HUES48 (cell line): Measurements from ENCODE around the gene ZNF396.

Experiments used
- H3K27ac ChIP-seq: one replicate; pipeline ENCODE4 v1.7.0; 2013; ENCODE audit warnings: low read depth, low read length, inconsistent platforms
- H3K27me3 ChIP-seq: 2 replicates; pipeline ENCODE4 v1.6.1; 2013; ENCODE audit warnings: mild to moderate bottlenecking, low read length; ENCODE audit not compliant: control insufficient read depth, insufficient read depth
- H3K36me3 ChIP-seq: 2 replicates; pipeline ENCODE4 v1.6.1; 2013; ENCODE audit warnings: low read length; ENCODE audit not compliant: control insufficient read depth, insufficient read depth
- H3K4me1 ChIP-seq: 2 replicates; pipeline ENCODE4 v1.6.1; 2013; ENCODE audit warnings: mild to moderate bottlenecking, low read length; ENCODE audit not compliant: control insufficient read depth, insufficient read depth
- H3K4me3 ChIP-seq: 2 replicates; pipeline ENCODE4 v1.5.1; 2013; ENCODE audit warnings: mild to moderate bottlenecking, low read depth, low read length
- H3K9ac ChIP-seq: 2 replicates; pipeline ENCODE4 v1.6.1; 2013; ENCODE audit warnings: mild to moderate bottlenecking, low read depth, low read length, moderate library complexity
- H3K9me3 ChIP-seq: 2 replicates; pipeline ENCODE4 v1.6.1; 2013; ENCODE audit warnings: low read length; ENCODE audit not compliant: control insufficient read depth, insufficient read depth

Gene ZNF396

GRCh38 chr18:35383136-35383535 is 6.0 kb upstream of the ZNF396 start:
- H3K9me3 ChIP-seq = no peaks in the 10 kb centered on the region
- no peak overlapping the region for H3K9ac ChIP-seq
- no peak overlapping the region for H3K27ac ChIP-seq
- H3K4me3 ChIP-seq = no peak overlapping the region
- H3K4me1 ChIP-seq = no peaks in the 10 kb centered on the region
- no peaks in the 10 kb centered on the region for H3K36me3 ChIP-seq
- H3K27me3 ChIP-seq = peaks cover 4% of the 10 kb centered on the region; the same call in 1 of the 2 replicates

GRCh38 chr18:35379421-35379820 is 2.3 kb upstream of the ZNF396 start:
- Histone ChIP-seq H3K27me3 (peaks cover 6% of the 10 kb centered on the region; the same call in 1 of the 2 replicates), H3K4me3 (no peak overlapping the region), H3K36me3 (no peaks in the 10 kb centered on the region), H3K9ac (no peak overlapping the region), H3K27ac (no peak overlapping the region), H3K4me1 (peaks cover 3% of the 10 kb centered on the region; the same call in 1 of the 2 replicates), H3K9me3 (no peaks in the 10 kb centered on the region)

- Histone ChIP-seq H3K27ac (no peak overlapping the region), H3K4me3 (no peak overlapping the region), H3K9ac (no peak overlapping the region), H3K4me1 (peaks cover 3% of the 10 kb centered on the region; the same call in 1 of the 2 replicates), H3K36me3 (no peaks in the 10 kb centered on the region), H3K27me3 (peaks cover 6% of the 10 kb centered on the region; the same call in 1 of the 2 replicates), H3K9me3 (no peaks in the 10 kb centered on the region)
These were observed 1.4 kb upstream of the ZNF396 start for GRCh38 chr18:35378574-35378896.

- no peak overlapping the region for H3K27ac ChIP-seq
- peaks cover 3% of the 10 kb centered on the region; the same call in 1 of the 2 replicates for H3K4me1 ChIP-seq
- no peak overlapping the region for H3K4me3 ChIP-seq
- H3K27me3 ChIP-seq = peaks cover 6% of the 10 kb centered on the region; the same call in 1 of the 2 replicates
- H3K9me3 ChIP-seq = no peaks in the 10 kb centered on the region
- no peaks in the 10 kb centered on the region for H3K36me3 ChIP-seq
- no peak overlapping the region for H3K9ac ChIP-seq
These were observed 887 bp upstream of the ZNF396 start for GRCh38 chr18:35377875-35378573.

- no peak overlapping the region for H3K9ac ChIP-seq
- H3K4me1 ChIP-seq = peaks cover 3% of the 10 kb centered on the region; the same call in 1 of the 2 replicates
- peak overlapping the region; percentile 73 for H3K4me3 ChIP-seq
- H3K27me3 ChIP-seq = peaks cover 6% of the 10 kb centered on the region; the same call in 1 of the 2 replicates
- no peaks in the 10 kb centered on the region for H3K9me3 ChIP-seq
- peak overlapping the region; percentile 14 for H3K27ac ChIP-seq
- H3K36me3 ChIP-seq = no peaks in the 10 kb centered on the region
These were observed 770 bp downstream of the ZNF396 start for GRCh38 chr18:35376393-35376741.

DNA sequence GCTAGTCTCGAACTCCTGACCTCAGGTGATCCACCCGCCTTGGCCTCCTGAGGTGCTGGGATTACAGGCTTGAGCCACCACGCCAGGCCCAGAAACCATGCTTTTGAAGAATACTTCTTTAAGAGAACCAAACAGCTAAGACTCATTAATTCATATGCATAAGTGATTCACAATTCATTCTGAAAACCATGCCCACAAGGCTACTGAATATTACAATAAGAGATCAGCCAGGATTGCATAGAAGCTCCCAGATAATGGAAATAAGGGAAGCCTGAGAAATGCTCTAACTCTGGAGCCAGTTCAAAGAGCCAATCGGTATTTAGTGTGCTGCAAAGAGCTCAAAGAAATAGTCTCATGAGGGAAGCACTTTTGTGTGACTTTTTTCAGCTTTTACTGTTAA is 2.4 kb downstream of the ZNF396 start:
- Histone ChIP-seq H3K9ac (no peak overlapping the region), H3K4me1 (peaks cover 3% of the 10 kb centered on the region; the same call in 1 of the 2 replicates), H3K9me3 (no peaks in the 10 kb centered on the region), H3K27me3 (peaks cover 6% of the 10 kb centered on the region; the same call in 1 of the 2 replicates), H3K36me3 (no peaks in the 10 kb centered on the region), H3K27ac (no peak overlapping the region), H3K4me3 (no peak overlapping the region)

DNA sequence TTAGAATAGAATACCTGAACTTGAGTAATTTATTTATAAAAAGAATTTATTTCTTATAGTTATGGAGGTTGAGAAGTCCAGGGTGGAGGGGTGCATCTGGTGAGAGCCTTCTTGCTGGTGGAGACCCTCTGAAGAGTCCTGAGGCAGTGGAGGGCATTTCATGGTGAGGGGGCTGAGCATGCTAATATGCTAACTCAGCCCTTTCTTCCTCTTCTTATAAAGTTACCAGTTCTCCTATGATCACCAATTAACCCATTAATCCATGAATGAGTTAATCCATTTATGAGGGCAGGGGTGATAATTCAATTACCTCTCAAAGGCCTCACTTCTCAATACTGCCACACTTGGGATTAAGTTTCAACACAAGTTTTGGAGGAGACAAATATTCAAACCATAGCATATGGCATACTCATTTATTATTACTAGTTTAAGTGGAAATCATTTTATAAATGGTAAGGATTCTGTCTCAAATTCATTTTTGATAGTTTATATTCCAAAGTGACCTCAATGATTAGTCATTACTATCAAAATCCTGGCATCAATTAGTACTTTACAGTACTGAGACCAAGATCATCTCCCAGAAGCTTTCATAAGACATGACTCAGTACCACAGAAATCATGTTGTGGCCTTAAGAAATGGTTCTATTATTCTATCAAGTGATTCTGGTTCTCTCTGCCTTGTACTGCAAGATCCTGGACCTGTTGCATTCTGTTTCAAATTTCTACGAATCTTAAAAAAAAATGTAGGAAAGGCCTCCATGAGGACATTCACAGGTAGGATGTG is 5.5 kb downstream of the ZNF396 start:
- no peaks in the 10 kb centered on the region for H3K9me3 ChIP-seq
- no peaks in the 10 kb centered on the region for H3K36me3 ChIP-seq
- H3K27me3 ChIP-seq = no peaks in the 10 kb centered on the region
- no peak overlapping the region for H3K9ac ChIP-seq
- H3K27ac ChIP-seq = no peak overlapping the region
- H3K4me3 ChIP-seq = no peak overlapping the region
- peaks cover 3% of the 10 kb centered on the region; the same call in 1 of the 2 replicates for H3K4me1 ChIP-seq

DNA sequence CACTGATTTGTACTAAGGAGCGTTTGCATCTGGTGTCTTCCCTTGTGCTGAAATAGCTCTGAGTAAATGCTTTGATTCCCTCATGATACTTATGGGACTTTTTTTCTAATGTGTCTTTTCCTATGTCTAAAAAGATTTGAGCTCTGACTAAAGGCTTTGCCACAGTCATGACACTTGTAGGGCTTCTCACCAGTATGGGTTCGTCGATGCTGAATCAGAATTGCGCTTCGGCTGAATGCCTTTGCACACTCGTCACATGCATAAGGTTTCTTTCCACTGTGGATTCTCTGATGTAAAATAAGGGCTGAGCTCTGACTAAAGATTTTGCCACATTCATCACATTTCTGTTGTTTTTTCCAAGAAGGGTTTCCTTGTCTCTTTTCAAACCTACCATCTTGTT is 8.0 kb downstream of the ZNF396 start:
- no peaks in the 10 kb centered on the region for H3K4me1 ChIP-seq
- no peak overlapping the region for H3K27ac ChIP-seq
- no peaks in the 10 kb centered on the region for H3K36me3 ChIP-seq
- H3K27me3 ChIP-seq = no peaks in the 10 kb centered on the region
- no peak overlapping the region for H3K9ac ChIP-seq
- no peaks in the 10 kb centered on the region for H3K9me3 ChIP-seq
- no peak overlapping the region for H3K4me3 ChIP-seq

GRCh38 chr18:35368595-35368994 is 8.5 kb downstream of the ZNF396 start:
- Histone ChIP-seq H3K27ac (no peak overlapping the region), H3K36me3 (no peaks in the 10 kb centered on the region), H3K4me3 (no peak overlapping the region), H3K4me1 (no peaks in the 10 kb centered on the region), H3K9ac (no peak overlapping the region), H3K27me3 (no peaks in the 10 kb centered on the region), H3K9me3 (no peaks in the 10 kb centered on the region)

DNA sequence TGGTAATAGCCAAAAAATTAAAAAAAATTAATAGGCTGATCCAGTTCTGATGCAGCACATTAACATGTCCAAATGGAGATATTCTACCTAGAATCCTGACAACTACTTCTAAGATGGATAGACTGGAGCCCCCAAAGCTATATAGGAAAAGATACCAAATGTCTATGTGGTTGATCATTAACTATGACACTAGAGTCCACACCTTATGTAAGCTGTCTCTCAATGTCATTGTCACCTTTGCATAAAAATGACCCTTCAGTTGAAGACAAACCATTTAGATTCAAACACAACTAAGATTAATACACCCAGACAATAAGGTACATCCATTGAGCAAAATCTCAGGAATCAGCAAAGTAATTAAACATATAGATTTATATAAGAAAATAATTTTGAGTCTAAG is 14.6 kb downstream of the ZNF396 start:
- H3K4me1 ChIP-seq = no peaks in the 10 kb centered on the region
- H3K9ac ChIP-seq = no peak overlapping the region
- H3K27me3 ChIP-seq = no peaks in the 10 kb centered on the region
- no peaks in the 10 kb centered on the region for H3K36me3 ChIP-seq
- no peaks in the 10 kb centered on the region for H3K9me3 ChIP-seq
- H3K27ac ChIP-seq = no peak overlapping the region
- H3K4me3 ChIP-seq = no peak overlapping the region
